ENCODE data around the gene NALCN.

DNA sequence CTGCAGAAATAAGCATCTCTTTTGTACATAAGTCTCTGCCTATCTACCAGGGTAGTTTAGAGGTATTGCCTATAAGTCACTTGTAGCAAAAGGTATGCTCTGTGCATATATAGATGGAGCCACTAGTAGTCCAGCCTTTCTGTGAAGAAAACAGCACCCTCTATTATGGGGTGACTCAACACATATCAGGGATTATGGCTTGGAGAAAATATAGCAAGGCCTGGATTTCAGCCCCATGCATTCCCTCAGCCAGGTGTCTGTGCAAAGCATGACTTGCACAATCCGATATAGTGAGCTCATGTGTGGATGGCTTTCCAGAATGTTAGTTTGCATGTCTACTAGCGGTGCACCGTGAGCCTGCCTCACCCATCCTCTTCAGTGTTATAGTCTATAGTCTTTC is 13.4 kb upstream of the NALCN start:
- TF ChIP-seq, protein P1, sequence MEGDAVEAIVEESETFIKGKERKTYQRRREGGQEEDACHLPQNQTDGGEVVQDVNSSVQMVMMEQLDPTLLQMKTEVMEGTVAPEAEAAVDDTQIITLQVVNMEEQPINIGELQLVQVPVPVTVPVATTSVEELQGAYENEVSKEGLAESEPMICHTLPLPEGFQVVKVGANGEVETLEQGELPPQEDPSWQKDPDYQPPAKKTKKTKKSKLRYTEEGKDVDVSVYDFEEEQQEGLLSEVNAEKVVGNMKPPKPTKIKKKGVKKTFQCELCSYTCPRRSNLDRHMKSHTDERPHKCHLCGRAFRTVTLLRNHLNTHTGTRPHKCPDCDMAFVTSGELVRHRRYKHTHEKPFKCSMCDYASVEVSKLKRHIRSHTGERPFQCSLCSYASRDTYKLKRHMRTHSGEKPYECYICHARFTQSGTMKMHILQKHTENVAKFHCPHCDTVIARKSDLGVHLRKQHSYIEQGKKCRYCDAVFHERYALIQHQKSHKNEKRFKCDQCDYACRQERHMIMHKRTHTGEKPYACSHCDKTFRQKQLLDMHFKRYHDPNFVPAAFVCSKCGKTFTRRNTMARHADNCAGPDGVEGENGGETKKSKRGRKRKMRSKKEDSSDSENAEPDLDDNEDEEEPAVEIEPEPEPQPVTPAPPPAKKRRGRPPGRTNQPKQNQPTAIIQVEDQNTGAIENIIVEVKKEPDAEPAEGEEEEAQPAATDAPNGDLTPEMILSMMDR (IDR thresholded peaks at IDR 0.05): no peak
- TF ChIP-seq POLR2AphosphoS5 (IDR thresholded peaks at IDR 0.05): no peak
- no peak for TF ChIP-seq POLR2A (IDR thresholded peaks at IDR 0.05)

Measured in prostate gland (tissue), 2 donors.